HG03196 (cell line): ENCODE results near the gene LYPD6B.

Source experiments
- ATAC-seq: cut with Tn5 transposase; IDR thresholded peaks from one replicate; pipeline ENCODE4 v1.9.1; 2021; ENCODE audit not compliant: unreplicated experiment

The LYPD6B gene

GRCh38 chr2:149104221-149104620, 65.7 kb downstream of the LYPD6B start:
- ATAC-seq: no peak

GRCh38 chr2:149112068-149112467, 73.6 kb downstream of the LYPD6B start:
- ATAC-seq: no peak

GRCh38 chr2:149112713-149113112, 74.2 kb downstream of the LYPD6B start:
- no peak for ATAC-seq

GRCh38 chr2:149115781-149116180, 77.3 kb downstream of the LYPD6B start:
- ATAC-seq: no peak

GRCh38 chr2:149119368-149119767, 80.9 kb downstream of the LYPD6B start:
- no peak for ATAC-seq

- no peak for ATAC-seq
Observed at GRCh38 chr2:149122516-149122915, 84.0 kb downstream of the LYPD6B start.

- no peak for ATAC-seq
Observed at GRCh38 chr2:149125031-149125725, 86.7 kb downstream of the LYPD6B start.

GRCh38 chr2:149129433-149129832, 90.9 kb downstream of the LYPD6B start:
- no peak for ATAC-seq

- ATAC-seq: no peak
Observed at GRCh38 chr2:149132339-149132738, 93.8 kb downstream of the LYPD6B start.

- ATAC-seq: no peak
Observed at GRCh38 chr2:149132901-149133300, 94.4 kb downstream of the LYPD6B start.

- ATAC-seq: no peak
Observed at GRCh38 chr2:149134335-149134923, 95.9 kb downstream of the LYPD6B start.

- no peak for ATAC-seq
Observed at GRCh38 chr2:149136111-149136510, 97.6 kb downstream of the LYPD6B start.

GRCh38 chr2:149141046-149141445, 102.5 kb downstream of the LYPD6B start:
- no peak for ATAC-seq

GRCh38 chr2:149143734-149144133, 105.2 kb downstream of the LYPD6B start:
- ATAC-seq: no peak

- ATAC-seq: no peak
Observed at GRCh38 chr2:149145314-149146295, 107.1 kb downstream of the LYPD6B start.

GRCh38 chr2:149146876-149147275, 108.4 kb downstream of the LYPD6B start:
- no peak for ATAC-seq

- no peak for ATAC-seq
Observed at GRCh38 chr2:149148194-149149006, 109.9 kb downstream of the LYPD6B start.

- ATAC-seq: no peak
Observed at GRCh38 chr2:149149007-149149297, 110.5 kb downstream of the LYPD6B start.

GRCh38 chr2:149152469-149152953, 114.0 kb downstream of the LYPD6B start:
- no peak for ATAC-seq

GRCh38 chr2:149155196-149155969, 116.9 kb downstream of the LYPD6B start:
- ATAC-seq: no peak
